Iris pigment epithelial cell (primary cell): ENCODE data around the gene COLQ.
"Not testable (repeated sequence)": the region's sequence is repeated elsewhere in the genome, so short reads cannot be mapped to it uniquely, and the experiment has no call there.

Source experiments
- DNase-seq: peaks from one replicate; pipeline ENCODE4 v3.0.0-alpha.2; 2011; ENCODE audit warnings: low read depth

The COLQ gene

GRCh38 chr3:15426579-15427118 is 94.9 kb downstream of the COLQ start:
- no peak for DNase-seq

DNA sequence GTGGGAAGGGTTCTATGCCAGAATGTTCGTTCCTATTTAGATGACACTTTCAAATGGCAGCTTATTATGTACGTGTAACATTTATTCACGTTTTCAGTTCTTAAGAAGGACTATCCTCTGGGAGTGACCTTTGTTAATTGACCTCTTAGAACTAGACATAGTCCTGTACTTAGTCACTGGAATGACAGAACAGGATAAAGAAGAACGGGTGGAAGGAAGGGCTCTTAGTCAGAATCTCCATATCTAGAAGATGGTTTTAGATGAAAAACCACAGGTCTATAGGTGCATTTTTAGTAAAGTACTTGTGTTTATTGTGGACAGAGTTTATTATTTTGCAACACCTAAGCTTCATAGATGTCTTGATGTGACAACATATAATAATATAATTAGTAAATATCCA is 100.6 kb downstream of the COLQ start:
- peak; percentile 70 for DNase-seq

GRCh38 chr3:15410966-15411365 is 110.5 kb downstream of the COLQ start:
- DNase-seq: not testable (repeated sequence)

DNA sequence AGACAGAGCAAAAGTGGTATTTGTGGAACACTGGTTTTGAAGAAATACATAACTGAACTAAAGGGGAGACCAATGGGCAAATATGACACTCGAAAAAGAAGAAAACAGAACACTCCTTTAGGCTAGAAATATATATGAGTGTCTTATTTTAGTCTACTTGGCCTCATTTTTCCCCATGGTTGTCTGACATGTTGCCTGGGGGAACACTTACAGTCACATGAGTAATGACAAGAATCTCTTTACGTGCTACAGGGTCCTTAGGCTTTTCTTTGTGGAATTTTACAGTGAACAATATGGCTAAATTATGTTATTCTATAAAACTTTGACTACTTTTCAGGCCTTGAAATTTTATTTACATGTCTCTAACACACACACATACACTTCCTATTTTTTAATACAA is 111.7 kb downstream of the COLQ start:
- no peak for DNase-seq

DNA sequence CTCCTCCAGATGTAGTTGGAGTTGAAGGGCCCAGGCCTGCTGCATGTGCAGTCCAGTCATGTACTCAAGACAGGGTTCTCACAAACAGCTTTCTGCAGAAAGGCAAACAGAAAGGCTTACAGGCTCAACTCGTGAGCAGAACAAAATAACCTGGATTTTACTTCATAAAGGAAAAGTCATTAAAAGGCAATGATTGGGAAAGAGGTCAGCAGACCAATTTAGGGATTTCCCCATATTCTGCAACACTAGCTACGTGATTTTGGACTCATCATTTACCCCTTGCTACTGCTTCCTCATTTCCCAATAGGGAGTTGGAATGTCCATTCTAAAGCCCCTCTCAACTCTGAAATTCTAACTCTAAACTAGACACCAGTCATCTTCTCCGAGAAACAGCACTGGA is 112.3 kb downstream of the COLQ start:
- DNase-seq: peak; percentile 34

- DNase-seq: peak; percentile 65
Observed at GRCh38 chr3:15405448-15406050, 116.0 kb downstream of the COLQ start.

- DNase-seq: no peak
Observed at GRCh38 chr3:15404767-15405166, 116.7 kb downstream of the COLQ start.

- DNase-seq: no peak
Observed at GRCh38 chr3:15403965-15404364, 117.5 kb downstream of the COLQ start.

DNA sequence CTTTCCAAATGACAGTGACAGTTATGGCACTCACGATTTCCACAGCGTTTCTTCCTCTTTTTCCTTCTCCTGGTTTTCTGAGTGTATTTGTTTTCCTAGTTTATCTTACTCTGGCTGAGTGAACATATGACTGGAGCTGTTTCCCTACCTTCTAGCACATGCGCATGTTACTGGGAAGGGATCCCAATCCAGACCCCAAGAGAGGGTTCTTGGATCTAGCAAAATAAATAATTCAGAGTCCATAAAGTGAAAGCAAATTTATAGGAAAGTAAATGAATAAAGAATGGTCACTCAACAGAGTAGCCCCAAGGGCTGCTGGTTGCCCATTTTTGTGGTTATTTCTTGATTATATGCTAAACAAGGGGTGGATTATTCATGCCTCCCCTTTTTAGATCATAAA is 118.0 kb downstream of the COLQ start:
- DNase-seq: no peak

DNA sequence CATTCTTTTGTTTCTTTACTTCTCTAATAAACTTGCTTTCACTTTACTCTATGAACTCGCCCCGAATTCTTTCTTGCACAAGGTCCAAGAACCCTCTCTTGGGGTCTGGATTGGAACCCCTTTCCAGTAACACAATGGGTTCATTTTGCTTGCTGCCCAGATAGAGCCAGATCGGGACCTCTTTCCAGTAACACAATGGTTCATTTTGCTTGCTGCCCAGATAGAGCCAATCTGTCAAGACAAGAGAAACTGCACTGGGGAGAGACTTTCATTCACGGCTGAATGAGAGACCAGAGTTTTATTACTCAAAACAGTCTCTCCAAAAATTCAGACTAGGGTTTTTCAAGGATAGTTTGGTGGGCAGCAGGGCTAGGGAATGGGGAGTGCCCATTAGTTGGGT is 119.6 kb downstream of the COLQ start:
- DNase-seq: no peak
